ENCODE results near the gene DLGAP4.
"Not testable (repeated sequence)": the region's sequence is repeated elsewhere in the genome, so short reads cannot be mapped to it uniquely, and the experiment has no call there.

The DLGAP4 gene

GRCh38 chr20:36521526-36521925 is 215.4 kb downstream of the DLGAP4 start:
- DNase-seq = no peak

- not testable (repeated sequence) for DNase-seq
Measured at GRCh38 chr20:36522412-36522811, 216.3 kb downstream of the DLGAP4 start.

- DNase-seq = no peak
Measured at GRCh38 chr20:36523341-36523740, 217.2 kb downstream of the DLGAP4 start.

GRCh38 chr20:36525620-36526365 is 219.7 kb downstream of the DLGAP4 start:
- no peak for DNase-seq

- no peak for DNase-seq
Measured at GRCh38 chr20:36526521-36527011, 220.4 kb downstream of the DLGAP4 start.

- no peak for DNase-seq
Measured at GRCh38 chr20:36527331-36528125, 221.4 kb downstream of the DLGAP4 start.

- DNase-seq = no peak
Measured at GRCh38 chr20:36528176-36528874, 222.2 kb downstream of the DLGAP4 start.

- no peak for DNase-seq
Measured at GRCh38 chr20:36528875-36529417, 222.8 kb downstream of the DLGAP4 start.

- DNase-seq = no peak
Measured at GRCh38 chr20:36532388-36532787, 226.2 kb downstream of the DLGAP4 start.

- no peak for DNase-seq
Measured at GRCh38 chr20:36532822-36533221, 226.7 kb downstream of the DLGAP4 start.

- no peak for DNase-seq
Measured at GRCh38 chr20:36538026-36538722, 232.0 kb downstream of the DLGAP4 start.

GRCh38 chr20:36540551-36541211 is 234.5 kb downstream of the DLGAP4 start:
- no peak for DNase-seq

- no peak for DNase-seq
Measured at GRCh38 chr20:36541227-36541767, 235.2 kb downstream of the DLGAP4 start, which contains the start of gene MYL9. TSS of gene MYL9 (plus strand) at chr20:36541519. CDS start at chr20:36544885, 3,366 bp downstream.

GRCh38 chr20:36541768-36542488 is 235.8 kb downstream of the DLGAP4 start:
- DNase-seq = no peak

GRCh38 chr20:36542516-36543183 is 236.5 kb downstream of the DLGAP4 start:
- DNase-seq = no peak

GRCh38 chr20:36543184-36544133 is 237.3 kb downstream of the DLGAP4 start:
- DNase-seq = no peak

- DNase-seq = no peak
Measured at GRCh38 chr20:36544134-36545018, 238.2 kb downstream of the DLGAP4 start.
